IMR-90 (cell line): ENCODE measurements around the gene TRAF4. TPM values are rescaled to one million over a fixed set of nuclear protein-coding genes. Genes with fewer than 3 reads are reported as not detected.
A peak's percentile ranks its signal among the peaks of the same experiment; 100 is the strongest.

Experiments used
- ATAC-seq: fragments of 200-7000 bp; cut with Tn5 transposase; 2 replicates; pipeline ENCODE4 v1.9.1; 2020; ENCODE audit warnings: low read depth, mild to moderate bottlenecking, moderate library complexity
- BruUV-seq: library from RNA; stranded (reverse); fragments of 400-500 nt; replicated peaks from 2 replicates; lab custom pipeline; 2021; lab: Mats Ljungman, UMichigan
- CTCF ChIA-PET: fragments of 300-600 bp; formaldehyde crosslinking; extraction: SDS; loops from one replicate; lab custom pipeline; 2021; ENCODE audit warnings: antibody characterized with exemption; lab: Yijun Ruan, JAX
- POLR2A ChIA-PET: fragments of 300-600 bp; sonication (Branson Sonifier 250); formaldehyde crosslinking; loops from one replicate; lab custom pipeline; 2022; ENCODE audit warnings: antibody characterized with exemption; ENCODE audit not compliant: unreplicated experiment; lab: Charles Lee
- DNase-seq: peaks from one replicate; pipeline ENCODE4 v3.0.0; 2013
- H2AFZ ChIP-seq: replicated peaks from 2 replicates; pipeline ENCODE3; 2013; ENCODE audit warnings: low read length, mild to moderate bottlenecking; ENCODE audit not compliant: poor library complexity
- H2AK5ac ChIP-seq: 2 replicates; pipeline ENCODE4 v1.6.1; 2013; ENCODE audit warnings: low read depth, low read length, inconsistent platforms
- H2AK9ac ChIP-seq: replicated peaks from 2 replicates; pipeline ENCODE3; 2013; ENCODE audit warnings: mild to moderate bottlenecking, low read depth, low read length, moderate library complexity; ENCODE audit not compliant: poor library complexity
- H2BK120ac ChIP-seq: 2 replicates; pipeline ENCODE4 v1.6.1; 2013; ENCODE audit warnings: low read depth, low read length, inconsistent platforms
- H2BK15ac ChIP-seq: 3 replicates; pipeline ENCODE4 v1.6.1; 2013; ENCODE audit warnings: low read depth, low read length, inconsistent platforms
- H2BK20ac ChIP-seq: 2 replicates; pipeline ENCODE4 v1.6.1; 2013; ENCODE audit warnings: low read depth, mild to moderate bottlenecking, inconsistent platforms, low read length, moderate library complexity
- H2BK5ac ChIP-seq: 2 replicates; pipeline ENCODE4 v1.6.1; 2013; ENCODE audit warnings: mild to moderate bottlenecking, low read depth, low read length, inconsistent platforms; ENCODE audit not compliant: poor library complexity, severe bottlenecking
- H3K14ac ChIP-seq: replicated peaks from 2 replicates; pipeline ENCODE4 v1.6.1; 2013; ENCODE audit warnings: low read depth, low read length, inconsistent platforms
- H3K18ac ChIP-seq: 2 replicates; pipeline ENCODE4 v1.6.1; 2013; ENCODE audit warnings: low read depth, low read length, control low read depth
- H3K23ac ChIP-seq: 2 replicates; pipeline ENCODE4 v1.6.1; 2013; ENCODE audit warnings: low read depth, low read length, inconsistent platforms
- H3K27ac ChIP-seq: 2 replicates; pipeline ENCODE4 v1.5.1; 2013; ENCODE audit warnings: mild to moderate bottlenecking, control low read depth, low read length; ENCODE audit not compliant: insufficient read depth
- H3K27me3 ChIP-seq: 2 replicates; pipeline ENCODE4 v1.6.1; 2013; ENCODE audit warnings: low read length; ENCODE audit not compliant: control insufficient read depth, insufficient read depth
- H3K36me3 ChIP-seq: 2 replicates; pipeline ENCODE4 v1.6.1; 2013; ENCODE audit warnings: low read length, mixed read lengths; ENCODE audit not compliant: control insufficient read depth, insufficient read depth
- H3K4ac ChIP-seq: 2 replicates; pipeline ENCODE4 v1.6.1; 2013; ENCODE audit warnings: low read depth, low read length, inconsistent platforms
- H3K4me1 ChIP-seq: 2 replicates; pipeline ENCODE4 v1.6.1; 2013; ENCODE audit warnings: low read length, mixed read lengths; ENCODE audit not compliant: control insufficient read depth, insufficient read depth
- H3K4me2 ChIP-seq: 2 replicates; pipeline ENCODE4 v1.6.1; 2013; ENCODE audit warnings: low read depth, mild to moderate bottlenecking, control low read depth, low read length, moderate library complexity
- H3K4me3 ChIP-seq: 2 replicates; pipeline ENCODE4 v1.5.1; 2013; ENCODE audit warnings: low read depth, mild to moderate bottlenecking, control low read depth, low read length, moderate library complexity; ENCODE audit not compliant: insufficient read depth
- H3K56ac ChIP-seq: 2 replicates; pipeline ENCODE4 v1.6.1; 2013; ENCODE audit warnings: low read length, inconsistent platforms; ENCODE audit not compliant: insufficient read depth; ENCODE audit errors: extremely low read depth
- H3K79me1 ChIP-seq, 2 experiments: 2 replicates each; pipeline ENCODE4 v1.6.1; 2013; ENCODE audit warnings: low read length in 2 of 2, inconsistent platforms in 1 of 2, low read depth in 1 of 2
- H3K9ac ChIP-seq: 2 replicates; pipeline ENCODE4 v1.6.1; 2013; ENCODE audit warnings: low read depth, low read length, control low read depth
- H3K9me1 ChIP-seq: 2 replicates; pipeline ENCODE4 v1.6.1; 2013; ENCODE audit warnings: low read length, inconsistent platforms; ENCODE audit not compliant: insufficient read depth
- H3K9me3 ChIP-seq: 2 replicates; pipeline ENCODE4 v1.6.1; 2013; ENCODE audit warnings: low read length; ENCODE audit not compliant: control insufficient read depth, insufficient read depth
- H4K20me1 ChIP-seq: 2 replicates; pipeline ENCODE4 v1.6.1; 2013; ENCODE audit warnings: low read length, inconsistent platforms; ENCODE audit not compliant: insufficient read depth
- H4K5ac ChIP-seq: 2 replicates; pipeline ENCODE4 v1.6.1; 2013; ENCODE audit warnings: mild to moderate bottlenecking, low read depth, low read length, control low read depth
- H4K8ac ChIP-seq, 2 experiments: 2 replicates each; pipeline ENCODE4 v1.6.1; 2013; ENCODE audit warnings: low read depth in 2 of 2, low read length in 2 of 2, control low read depth in 1 of 2, inconsistent platforms in 1 of 2
- H4K91ac ChIP-seq: 2 replicates; pipeline ENCODE4 v1.6.1; 2013; ENCODE audit warnings: low read depth, low read length, inconsistent platforms; ENCODE audit not compliant: insufficient read depth
- BHLHE40 ChIP-seq: fragments of 150-350 bp; IDR thresholded peaks from 2 replicates; pipeline ENCODE4 v1.6.1; 2016; ENCODE audit warnings: mild to moderate bottlenecking, low read depth, low read length
- CEBPB ChIP-seq: IDR thresholded peaks from 2 replicates; pipeline ENCODE4 v1.6.1; 2012; ENCODE audit warnings: low read depth, low read length, improper control_type of control experiment
- CHD1 ChIP-seq: IDR thresholded peaks from 2 replicates; pipeline ENCODE4 v1.6.1; 2012; ENCODE audit warnings: low read depth, low read length, improper control_type of control experiment
- FOS ChIP-seq: fragments of 150-350 bp; IDR thresholded peaks from 2 replicates; pipeline ENCODE4 v1.6.1; 2016; ENCODE audit warnings: low read depth, low read length
- MAFK ChIP-seq: IDR thresholded peaks from 2 replicates; pipeline ENCODE4 v1.6.1; 2012; ENCODE audit warnings: low read depth, low read length, improper control_type of control experiment
- MAZ ChIP-seq: IDR thresholded peaks from 2 replicates; pipeline ENCODE4 v1.6.1; 2012; ENCODE audit warnings: low read depth, mild to moderate bottlenecking, low read length, improper control_type of control experiment, moderate library complexity, borderline replicate concordance
- MXI1 ChIP-seq: IDR thresholded peaks from 2 replicates; pipeline ENCODE4 v1.6.1; 2012; ENCODE audit warnings: low read depth, mild to moderate bottlenecking, low read length, moderate library complexity, borderline replicate concordance
- NFE2L2 ChIP-seq: fragments of 150-350 bp; IDR thresholded peaks from 2 replicates; pipeline ENCODE4 v1.6.1; 2016; ENCODE audit warnings: low read depth, mild to moderate bottlenecking, low read length
- POLR2A ChIP-seq: IDR thresholded peaks from 2 replicates; pipeline ENCODE4 v1.6.1; 2012; ENCODE audit warnings: mild to moderate bottlenecking, low read depth, low read length
- RAD21 ChIP-seq: IDR thresholded peaks from 2 replicates; pipeline ENCODE4 v1.6.1; 2012; ENCODE audit warnings: low read length, improper control_type of control experiment
- RFX5 ChIP-seq: IDR thresholded peaks from 2 replicates; pipeline ENCODE4 v1.8.0; 2012; ENCODE audit warnings: low read depth, mild to moderate bottlenecking, low read length, moderate library complexity
- SMC3 ChIP-seq: fragments of 150-350 bp; IDR thresholded peaks from 2 replicates; pipeline ENCODE4 v1.6.1; 2016; ENCODE audit warnings: low read depth, mild to moderate bottlenecking, antibody characterized with exemption, low read length, moderate library complexity
- WGBS, 2 experiments: methylation state at CpG; one replicate each; pipeline versions ENCODE4 v1.1.5 to v1.1.7; 2013; ENCODE audit warnings: missing lambda C conversion rate in 2 of 2; ENCODE audit not compliant: insufficient read length in 1 of 2; ENCODE audit errors: extremely low coverage in 2 of 2; 5-methylcytosine and 5-hydroxymethylcytosine counted together
- dilution Hi-C: fragments of 300-500 bp; cut with HindIII; formaldehyde crosslinking; loops from one replicate; pipeline ENCODE4 v1.14.3; 2018; ENCODE audit warnings: low sequenced_read_pairs; ENCODE audit not compliant: unreplicated experiment
- in situ Hi-C: fragments of 300-500 bp; cut with MboI; formaldehyde crosslinking; loops from 3 replicates; pipeline ENCODE4 v1.14.3; 2019; ENCODE audit warnings: low sequenced_read_pairs, inconsistent platforms, mixed read lengths
- intact Hi-C: fragments of 100-400 bp; cut with micrococcal nuclease; formaldehyde crosslinking; loops from 2 replicates; pipeline ENCODE4 v1.10.0; 2022
- polyA plus RNA-seq, 3 experiments: library from polyadenylated mRNA; depleted of rRNA; stranded (reverse); fragments of >200 nt; gene quantifications; 2 replicates each; pipeline ENCODE4 v1.2.3, GENCODE V29; 2012; ENCODE audit warnings: low replicate concordance in 1 of 3
- total RNA-seq: library from RNA; depleted of rRNA; stranded (reverse); fragments of >200 nt; gene quantifications from 2 replicates; pipeline ENCODE4 v1.2.3, GENCODE V29; 2012
- TF ChIP-seq, protein P1 (sequence below): fragments of 150-350 bp; IDR thresholded peaks from 2 replicates; pipeline ENCODE4 v1.6.1; 2016; ENCODE audit warnings: low read depth, mild to moderate bottlenecking, low read length, moderate library complexity, borderline replicate concordance
- TF ChIP-seq, protein P2 (sequence below): fragments of 150-350 bp; IDR thresholded peaks from 2 replicates; pipeline ENCODE4 v1.6.1; 2017; ENCODE audit warnings: mild to moderate bottlenecking, antibody characterized with exemption, low read length, low read depth

The TRAF4 gene
- total and polyA plus RNA-seq, 2 of the 4 experiments (the other 2 are of a cell fraction) = 36.9 to 63.2 TPM

DNA sequence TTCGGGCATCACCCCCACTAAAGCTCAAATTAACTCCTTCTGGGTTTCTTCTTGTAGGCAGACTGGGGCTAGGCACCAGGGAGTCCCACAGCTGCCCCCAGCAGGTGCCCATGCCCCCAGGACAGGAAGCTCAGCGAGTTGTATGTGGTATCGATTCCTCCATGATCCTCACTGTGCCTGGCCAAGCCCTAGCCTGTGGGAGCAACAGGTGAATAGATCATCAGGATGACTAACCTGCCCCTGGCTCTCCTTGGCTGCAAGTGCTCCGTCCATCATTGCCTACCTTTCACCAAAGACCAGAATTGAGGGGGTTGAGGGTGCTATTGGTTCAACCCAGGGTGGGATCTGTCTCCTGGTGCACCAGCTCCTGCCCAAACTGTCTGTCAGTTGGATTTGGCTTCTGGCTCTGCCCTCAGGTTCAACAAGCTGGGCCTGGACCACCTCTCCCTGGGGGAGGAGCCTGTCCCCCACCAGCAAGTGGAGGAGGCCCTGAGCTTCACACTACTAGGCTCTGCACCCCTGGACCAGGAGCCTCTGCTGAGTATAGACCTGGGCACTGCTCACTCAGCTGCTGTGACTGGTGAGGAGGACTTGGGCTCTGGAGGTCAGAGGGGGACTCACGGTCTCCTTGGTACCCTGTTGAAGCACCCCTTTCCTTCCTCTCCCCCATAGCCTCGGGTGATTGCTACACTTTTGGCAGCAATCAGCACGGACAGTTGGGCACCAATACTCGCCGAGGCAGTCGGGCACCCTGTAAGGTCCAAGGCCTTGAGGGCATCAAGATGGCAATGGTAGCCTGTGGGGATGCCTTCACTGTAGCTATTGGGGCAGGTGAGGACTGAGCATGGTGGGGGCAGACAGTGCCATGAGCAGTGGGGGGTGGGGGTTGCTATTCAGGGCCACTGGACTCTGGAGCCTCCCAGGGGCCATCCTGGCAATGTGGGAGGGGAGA, 3.1 kb upstream of the TRAF4 start:
- Histone ChIP-seq H2AK5ac (peak overlapping the region; percentile 85; the same call in 1 of the 2 replicates), H2AFZ (no peak overlapping the region), H3K56ac (no peak overlapping the region), H3K27ac (no peak overlapping the region), H3K23ac (no peak overlapping the region), H2BK5ac (no peak overlapping the region), H4K91ac (no peak overlapping the region), H3K4me3 (no peak overlapping the region), H3K4me1 (peaks cover 5% of the 10 kb centered on the region; the same call in 1 of the 2 replicates), H2BK20ac (no peak overlapping the region), H3K9me1 (0 out of 2 replicates have a peak, but pooled peaks cover 9% of the 10 kb centered on the region), H4K8ac (no peak overlapping the region), H2BK15ac (no peak overlapping the region), H3K79me1 (peaks cover 0 to 15% of the 10 kb centered on the region in 2 experiments; a peak in 1 of 4 replicates), H2AK9ac (peak overlapping the region; percentile 63), H3K36me3 (no peaks in the 10 kb centered on the region), H3K27me3 (no peaks in the 10 kb centered on the region), H3K14ac (0 out of 2 replicates have a peak overlapping the region, but pooled peaks have one; percentile 30), H3K9me3 (no peaks in the 10 kb centered on the region), H3K4me2 (no peak overlapping the region), H2BK120ac (no peak overlapping the region), H4K5ac (no peak overlapping the region), H3K4ac (0 out of 2 replicates have a peak overlapping the region, but pooled peaks have one; percentile 16), H3K18ac (no peak overlapping the region), H4K20me1 (peaks cover 16% of the 10 kb centered on the region), H3K9ac (no peak overlapping the region)
- ATAC-seq (no peak), DNase-seq (no peak)
- POLR2A ChIA-PET = interaction anchor here (0.6 kb wide), 1 partner anchor 14 kb away, joined by 7 read pairs; no protein-coding TSS in a partner anchor
- 80% methylated on average over 1 of the region's 10 CpGs; no CpG with 5 or more reads in 1 of the 2 experiments for WGBS, 2 experiments
- intact Hi-C loops (no loop called here), in situ Hi-C loops (no loop called here), dilution Hi-C loops (no loop called here)
- CTCF ChIA-PET = interaction anchor here (0.5 kb wide), 1 partner anchor 129 kb away, joined by 3 read pairs; no protein-coding TSS in a partner anchor
- BruUV-seq = no TSS peak
- TF ChIP-seq FOS = no peak
- TF ChIP-seq, protein P1, sequence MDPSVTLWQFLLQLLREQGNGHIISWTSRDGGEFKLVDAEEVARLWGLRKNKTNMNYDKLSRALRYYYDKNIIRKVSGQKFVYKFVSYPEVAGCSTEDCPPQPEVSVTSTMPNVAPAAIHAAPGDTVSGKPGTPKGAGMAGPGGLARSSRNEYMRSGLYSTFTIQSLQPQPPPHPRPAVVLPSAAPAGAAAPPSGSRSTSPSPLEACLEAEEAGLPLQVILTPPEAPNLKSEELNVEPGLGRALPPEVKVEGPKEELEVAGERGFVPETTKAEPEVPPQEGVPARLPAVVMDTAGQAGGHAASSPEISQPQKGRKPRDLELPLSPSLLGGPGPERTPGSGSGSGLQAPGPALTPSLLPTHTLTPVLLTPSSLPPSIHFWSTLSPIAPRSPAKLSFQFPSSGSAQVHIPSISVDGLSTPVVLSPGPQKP = no peak
- no peak for TF ChIP-seq CEBPB
- no peak for TF ChIP-seq MAZ
- no peak for TF ChIP-seq SMC3
- no peak for TF ChIP-seq RAD21
- no peak for TF ChIP-seq MXI1
- no peak for TF ChIP-seq CHD1
- TF ChIP-seq POLR2A = no peak
- TF ChIP-seq BHLHE40 = no peak
- TF ChIP-seq, protein P2, sequence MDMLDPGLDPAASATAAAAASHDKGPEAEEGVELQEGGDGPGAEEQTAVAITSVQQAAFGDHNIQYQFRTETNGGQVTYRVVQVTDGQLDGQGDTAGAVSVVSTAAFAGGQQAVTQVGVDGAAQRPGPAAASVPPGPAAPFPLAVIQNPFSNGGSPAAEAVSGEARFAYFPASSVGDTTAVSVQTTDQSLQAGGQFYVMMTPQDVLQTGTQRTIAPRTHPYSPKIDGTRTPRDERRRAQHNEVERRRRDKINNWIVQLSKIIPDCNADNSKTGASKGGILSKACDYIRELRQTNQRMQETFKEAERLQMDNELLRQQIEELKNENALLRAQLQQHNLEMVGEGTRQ = no peak
- TF ChIP-seq RFX5 = no peak
- no peak for TF ChIP-seq NFE2L2
- no peak for TF ChIP-seq MAFK
